Esophagus (tissue), 2 donors: Measurements from ENCODE around the gene LRRC75A. TPM values are rescaled to one million over a fixed set of nuclear protein-coding genes. Genes with fewer than 3 reads are reported as not detected.
A peak's percentile ranks its signal among the peaks of the same experiment; 100 is the strongest.
"Not testable (repeated sequence)": the region's sequence is repeated elsewhere in the genome, so short reads cannot be mapped to it uniquely, and the experiment has no call there.

Source experiments
- H3K27ac ChIP-seq, 2 donors: one replicate each; pipeline ENCODE4 v1.5.1; 2013; ENCODE audit warnings: low read depth in 2 of 2, mild to moderate bottlenecking in 2 of 2, inconsistent platforms in 1 of 2, low read length in 1 of 2, moderate library complexity in 1 of 2
- H3K27me3 ChIP-seq, 2 donors: one replicate each; pipeline ENCODE4 v1.6.1; 2013; ENCODE audit warnings: low read length in 2 of 2, control low read depth in 1 of 2, mild to moderate bottlenecking in 1 of 2; ENCODE audit not compliant: insufficient read depth in 2 of 2, control insufficient read depth in 1 of 2
- H3K36me3 ChIP-seq, 2 donors: one replicate each; pipeline ENCODE4 v1.6.1; 2013; ENCODE audit warnings: low read length in 1 of 2; ENCODE audit not compliant: control insufficient read depth in 2 of 2, insufficient read depth in 2 of 2
- H3K4me1 ChIP-seq, 2 donors: one replicate each; pipeline ENCODE4 v1.6.1; 2013; ENCODE audit warnings: low read length in 1 of 2; ENCODE audit not compliant: control insufficient read depth in 2 of 2, insufficient read depth in 2 of 2
- H3K4me3 ChIP-seq, 2 donors: one replicate each; pipeline ENCODE4 v1.5.1; 2013; ENCODE audit warnings: low read length in 2 of 2, mild to moderate bottlenecking in 2 of 2, low read depth in 1 of 2, moderate library complexity in 1 of 2
- H3K9me3 ChIP-seq, 2 donors: one replicate each; pipeline ENCODE4 v1.6.1; 2013; ENCODE audit warnings: mild to moderate bottlenecking in 2 of 2, low read depth in 1 of 2, low read length in 1 of 2, moderate library complexity in 1 of 2; ENCODE audit not compliant: control insufficient read depth in 2 of 2, insufficient read depth in 1 of 2
- WGBS, 2 donors: extraction: QIAGEN DNeasy Blood & Tissue Kit; methylation state at CpG; one replicate each; pipeline ENCODE4 v1.1.7; 2013; 5-methylcytosine and 5-hydroxymethylcytosine counted together
- polyA plus RNA-seq, 2 donors: library from polyadenylated mRNA; stranded (reverse); fragments of 200-250 nt; gene quantifications; one replicate each; pipeline ENCODE4 v1.2.3, GENCODE V29; 2013
- donor health status: healthy with polysubstance abuse.
- donor health status: Bipolar disorder and iron deficiency.

LRRC75A gene
- polyA plus RNA-seq, 2 donors, result 0.53 to 0.65 TPM

DNA sequence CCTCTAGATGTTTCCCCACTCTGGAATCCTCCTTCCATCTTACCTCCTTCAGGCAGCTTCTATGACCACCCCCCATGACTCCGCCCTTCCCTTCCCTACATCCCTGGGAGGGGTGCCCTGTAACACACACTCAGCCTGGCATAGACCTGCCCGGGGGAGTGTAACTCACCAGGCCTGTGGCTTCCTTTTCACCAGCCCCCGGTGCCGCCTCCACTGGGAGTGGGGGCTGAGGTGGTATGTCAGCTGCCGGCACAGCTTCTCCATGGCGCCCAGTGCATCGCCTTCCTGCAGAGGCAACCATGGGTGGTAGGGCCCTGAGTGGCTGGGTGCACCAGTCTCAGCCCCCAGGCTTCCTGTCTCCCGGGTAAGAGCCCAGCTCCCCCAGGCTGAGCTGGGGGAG is 44.3 kb downstream of the LRRC75A start:
- Histone ChIP-seq H3K9me3 (no peaks in the 10 kb centered on the region), H3K27me3 (no peaks in the 10 kb centered on the region), H3K4me3 (no peak overlapping the region), H3K4me1 (peaks cover 5 to 15% of the 10 kb centered on the region in 2 donors), H3K36me3 (peaks cover 20 to 21% of the 10 kb centered on the region in 2 donors), H3K27ac (no peak overlapping the region)
- WGBS, 2 donors, result 80 to 82% methylated on average over 8 of the region's 8 CpGs

DNA sequence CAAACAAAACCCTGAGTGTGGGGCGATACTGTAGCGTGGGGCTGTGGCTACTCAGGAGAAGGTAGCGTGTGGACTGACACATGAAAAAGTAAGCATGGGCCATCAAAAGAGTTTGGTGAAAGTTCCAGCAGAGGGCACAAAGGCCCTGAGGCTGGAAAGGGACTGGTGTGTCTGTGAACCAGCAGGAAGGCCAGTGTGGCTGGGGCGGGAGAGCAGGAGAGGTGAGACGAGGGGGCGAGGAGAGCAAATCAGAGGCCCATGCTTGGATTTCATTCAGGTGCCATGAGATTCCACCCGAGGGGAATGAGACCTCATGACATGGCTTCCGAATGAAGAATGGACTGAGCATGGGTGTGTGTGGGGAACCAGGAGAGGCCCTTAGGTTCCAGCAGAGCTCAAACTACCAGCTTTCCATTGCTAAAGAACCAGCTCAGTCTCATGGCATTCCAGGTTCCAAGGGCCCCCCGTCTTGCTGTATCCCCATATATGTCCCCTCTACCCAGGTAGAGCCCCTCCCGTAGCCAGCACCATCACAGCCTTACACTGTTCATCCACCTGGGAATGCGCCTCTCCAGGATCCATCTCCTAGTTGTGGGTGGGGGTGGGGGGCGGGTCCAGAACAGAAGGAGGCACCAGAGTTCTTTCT is 45.5 kb downstream of the LRRC75A start:
- peaks cover 8 to 15% of the 10 kb centered on the region in 2 donors for H3K4me1 ChIP-seq
- H3K27me3 ChIP-seq, result no peaks in the 10 kb centered on the region
- WGBS, 2 donors, result 85 to 87% methylated on average over 12 of the region's 12 CpGs
- no peak overlapping the region for H3K4me3 ChIP-seq
- peaks cover 28 to 30% of the 10 kb centered on the region in 2 donors for H3K36me3 ChIP-seq
- no peaks in the 10 kb centered on the region for H3K9me3 ChIP-seq
- H3K27ac ChIP-seq, result no peak overlapping the region

DNA sequence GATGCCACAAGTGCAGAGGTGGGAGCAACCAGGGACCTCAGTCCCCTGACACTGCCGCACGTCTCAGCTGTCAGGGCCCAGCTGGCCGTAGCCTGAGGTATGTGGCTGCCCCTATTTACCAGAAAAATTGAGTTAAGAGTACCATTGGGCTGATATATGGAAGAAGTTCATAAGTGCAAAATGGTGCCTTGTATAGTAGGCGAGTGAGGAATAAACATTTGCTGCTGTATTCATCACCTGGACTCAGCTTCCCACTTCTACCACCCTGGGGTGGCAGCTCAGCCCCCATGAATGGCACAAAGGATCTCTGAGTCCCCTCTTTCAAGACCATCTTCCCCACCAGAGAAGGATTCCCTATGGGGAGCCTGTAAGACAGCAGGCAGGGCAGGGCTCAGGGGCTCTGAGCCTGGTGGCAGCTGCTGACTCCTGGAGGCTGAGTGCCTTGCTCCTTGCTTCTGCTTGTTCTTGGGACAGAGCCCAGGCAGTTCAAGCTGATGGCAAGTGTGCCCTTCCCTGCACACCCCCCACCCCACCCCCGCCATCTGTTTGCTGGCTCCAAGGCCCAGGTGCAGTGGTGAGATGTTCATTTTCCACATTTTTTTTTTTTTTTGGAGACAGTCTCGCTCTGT is 47.6 kb downstream of the LRRC75A start:
- 80 to 86% methylated on average over 6 of the region's 6 CpGs for WGBS, 2 donors
- Histone ChIP-seq H3K36me3 (peaks cover 31 to 33% of the 10 kb centered on the region in 2 donors), H3K9me3 (no peaks in the 10 kb centered on the region), H3K27ac (peak overlapping the region in 1 of 2 donors; percentile 14), H3K4me3 (no peak overlapping the region), H3K4me1 (peaks cover 8 to 15% of the 10 kb centered on the region in 2 donors), H3K27me3 (no peaks in the 10 kb centered on the region)

DNA sequence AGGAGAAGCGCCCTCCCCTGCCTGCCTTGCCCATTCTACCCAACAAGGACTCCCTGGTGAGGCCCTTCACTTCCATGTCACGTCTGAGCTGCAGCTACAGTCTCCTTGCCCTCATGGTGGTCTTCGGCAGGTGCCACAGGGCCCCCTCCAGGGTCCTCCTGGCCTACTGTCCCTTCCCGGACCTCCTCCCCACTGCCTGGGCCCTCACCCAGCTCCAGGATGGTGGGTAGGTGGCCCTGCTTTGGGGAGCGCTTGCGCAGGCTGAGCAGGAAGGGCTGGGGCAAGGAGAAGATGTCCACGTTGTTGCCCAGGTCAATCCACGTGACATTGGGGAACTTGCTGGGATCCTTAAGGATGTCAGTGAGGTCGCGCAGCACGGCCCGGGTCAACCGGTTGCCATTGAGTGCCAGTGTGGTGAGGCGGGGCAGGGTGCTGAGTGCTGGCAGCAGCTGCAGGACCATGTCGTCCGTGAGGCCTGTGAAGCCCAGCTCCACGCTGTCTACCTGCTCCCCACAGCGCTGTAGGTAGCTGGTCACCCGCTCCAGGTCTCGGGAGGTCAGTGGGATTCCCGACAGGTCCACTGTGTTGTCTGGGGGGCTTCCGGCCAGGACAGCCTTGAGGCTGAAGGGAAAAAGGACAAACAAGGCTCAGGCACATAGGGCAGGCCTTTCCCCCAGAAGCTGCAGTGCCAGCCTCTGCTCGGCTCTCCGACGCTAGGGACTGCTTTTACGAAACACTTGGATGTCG is 48.3 kb downstream of the LRRC75A start:
- Histone ChIP-seq H3K9me3 (no peaks in the 10 kb centered on the region), H3K36me3 (peaks cover 26 to 33% of the 10 kb centered on the region in 2 donors), H3K4me1 (peaks cover 8 to 15% of the 10 kb centered on the region in 2 donors), H3K27ac (peak overlapping the region in 1 of 2 donors; percentile 14), H3K27me3 (no peaks in the 10 kb centered on the region), H3K4me3 (no peak overlapping the region)
- 81 to 82% methylated on average over 27 of the region's 27 CpGs for WGBS, 2 donors

DNA sequence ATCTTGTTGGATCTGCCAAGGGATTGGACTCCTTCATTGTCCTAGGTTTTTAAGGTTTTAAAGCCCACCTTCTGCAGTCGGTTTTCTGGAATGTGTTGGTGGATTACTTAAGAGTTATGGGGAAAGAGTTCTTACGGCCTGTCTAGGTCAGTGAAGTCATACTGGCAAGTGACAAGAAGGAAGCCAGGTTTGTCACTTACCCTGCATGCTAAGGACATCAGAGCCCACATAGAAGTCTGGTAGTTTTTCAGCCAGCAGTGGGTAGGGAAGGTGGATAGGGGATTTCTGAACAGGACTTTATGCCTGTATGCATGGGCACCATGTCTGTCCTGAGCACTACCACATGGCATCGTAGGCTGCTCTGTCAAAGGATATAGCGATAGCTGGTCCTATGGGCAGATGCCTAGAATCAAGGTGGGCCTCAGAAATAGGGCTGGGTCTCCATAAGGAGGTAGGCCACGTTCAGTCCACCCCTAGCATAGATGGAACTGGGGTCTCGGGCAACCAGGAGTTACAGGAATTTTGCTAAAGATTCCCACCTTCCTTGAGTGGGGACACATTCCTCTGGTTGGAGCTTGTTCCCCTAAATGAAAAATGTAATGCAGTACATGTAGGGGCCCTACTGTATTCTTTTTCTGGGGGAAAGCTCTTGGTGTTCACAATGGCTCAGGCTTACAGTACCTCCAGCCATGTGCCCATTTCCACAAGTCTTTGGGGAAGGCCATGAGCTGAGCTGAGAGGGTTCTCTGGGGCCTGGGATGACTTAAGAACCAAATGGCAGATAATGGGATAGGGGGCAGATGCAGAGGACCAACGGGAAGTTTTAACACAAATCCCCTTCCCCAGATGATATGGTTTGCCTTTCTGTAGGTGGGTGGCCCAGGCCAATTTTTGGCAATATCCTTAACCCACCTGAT is 49.1 kb downstream of the LRRC75A start:
- H3K36me3 ChIP-seq, result peaks cover 23 to 33% of the 10 kb centered on the region in 2 donors
- H3K27ac ChIP-seq, result peak overlapping the region in 1 of 2 donors; percentile 55
- H3K4me1 ChIP-seq, result peaks cover 9 to 12% of the 10 kb centered on the region in 2 donors
- no peak overlapping the region for H3K4me3 ChIP-seq
- no peaks in the 10 kb centered on the region for H3K9me3 ChIP-seq
- 73 to 75% methylated on average over 7 of the region's 7 CpGs for WGBS, 2 donors
- no peaks in the 10 kb centered on the region for H3K27me3 ChIP-seq

DNA sequence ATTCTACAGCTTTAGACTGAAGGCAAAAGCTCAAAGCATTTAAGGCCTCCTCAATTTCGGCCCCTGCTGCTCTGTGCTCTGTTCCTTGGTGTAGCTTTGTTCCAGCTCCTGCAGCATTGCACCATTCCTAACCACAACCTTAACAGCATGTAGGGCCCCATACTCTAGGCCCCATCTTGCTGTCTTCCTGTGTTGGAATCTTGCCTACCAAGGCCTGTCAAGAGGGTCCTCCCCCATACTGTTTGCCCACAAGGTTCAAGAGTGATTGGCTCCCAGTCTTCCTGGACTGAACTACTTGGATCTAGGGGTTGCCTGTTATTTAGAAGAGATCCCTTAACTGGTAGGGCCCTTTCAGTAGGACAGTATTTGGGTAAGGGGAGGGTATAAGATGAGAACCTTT is 49.9 kb downstream of the LRRC75A start:
- Histone ChIP-seq H3K9me3 (no peaks in the 10 kb centered on the region), H3K4me1 (peaks cover 9 to 10% of the 10 kb centered on the region in 2 donors), H3K27me3 (no peaks in the 10 kb centered on the region), H3K27ac (peak overlapping the region in 1 of 2 donors; percentile 55), H3K36me3 (peaks cover 23 to 33% of the 10 kb centered on the region in 2 donors), H3K4me3 (no peak overlapping the region)
- WGBS, 2 donors, result 85 to 95% methylated on average over 1 of the region's 1 CpG

DNA sequence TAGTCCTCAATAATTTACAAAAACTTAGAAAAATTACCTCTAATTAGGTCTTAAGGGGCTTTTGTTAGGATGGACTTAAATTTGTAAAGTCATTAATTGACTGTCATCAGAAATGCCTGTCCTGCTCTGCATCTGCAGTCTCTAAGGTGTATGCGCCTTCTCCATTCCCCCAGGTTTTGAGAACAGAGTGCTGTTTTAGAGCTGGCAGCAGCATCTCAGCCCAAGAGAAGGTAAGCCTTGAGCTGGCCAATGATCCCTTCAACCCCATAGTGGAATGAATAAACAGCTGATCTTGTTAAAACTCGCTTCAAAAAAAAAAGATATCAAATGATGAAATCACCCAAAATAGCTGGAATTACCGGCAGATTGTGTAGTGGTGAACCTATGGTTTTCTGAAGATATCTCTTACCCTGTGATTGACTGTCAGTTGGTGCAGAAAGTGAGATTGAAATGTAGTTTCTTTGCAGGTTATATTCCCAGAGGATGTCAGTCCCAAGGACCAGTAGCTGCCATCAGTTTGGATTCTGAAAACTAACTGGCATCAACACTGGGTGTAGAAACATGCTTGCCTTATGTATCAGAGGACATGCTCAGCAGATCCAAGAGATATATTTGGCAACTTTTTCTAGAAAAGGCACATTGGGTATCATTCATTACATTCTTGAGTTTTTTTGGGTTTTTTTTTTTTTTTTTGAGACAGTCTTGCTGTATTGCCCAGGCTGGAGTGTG is 50.9 kb downstream of the LRRC75A start:
- H3K4me1 ChIP-seq, result peaks cover 9 to 10% of the 10 kb centered on the region in 2 donors
- H3K9me3 ChIP-seq, result no peaks in the 10 kb centered on the region
- 51 to 61% methylated on average over 3 of the region's 3 CpGs for WGBS, 2 donors
- peak overlapping the region in 1 of 2 donors; percentile 76 for H3K4me3 ChIP-seq
- peaks cover 20 to 29% of the 10 kb centered on the region in 2 donors for H3K36me3 ChIP-seq
- no peaks in the 10 kb centered on the region for H3K27me3 ChIP-seq
- no peak overlapping the region for H3K27ac ChIP-seq

DNA sequence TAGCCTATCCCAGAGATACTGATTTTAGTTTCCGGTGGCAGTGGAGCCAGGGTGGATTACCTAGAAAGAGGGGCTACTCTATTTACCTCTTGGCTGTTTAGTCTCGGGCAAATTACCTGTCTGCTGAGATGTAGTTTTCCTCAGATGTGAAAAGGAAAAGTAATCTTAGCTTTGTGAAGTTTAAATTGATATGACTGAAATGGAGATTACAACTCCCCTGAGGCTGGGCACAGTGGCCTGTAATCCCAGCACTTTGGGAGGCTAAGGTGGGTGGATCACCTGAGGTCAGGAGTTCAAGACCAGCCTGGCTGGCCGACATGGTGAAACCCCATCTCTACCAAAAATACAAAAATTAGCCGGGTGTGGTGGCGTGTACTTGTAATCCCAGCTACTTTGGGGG is 51.6 kb downstream of the LRRC75A start:
- not testable (repeated sequence) for H3K4me1 ChIP-seq, H3K27me3 ChIP-seq, H3K9me3 ChIP-seq
- peak overlapping the region; percentile 76 to 78 for H3K4me3 ChIP-seq
- H3K36me3 ChIP-seq, result peaks cover 20 to 27% of the 10 kb centered on the region in 2 donors
- H3K27ac ChIP-seq, result peak overlapping the region in 1 of 2 donors; percentile 65
- 40 to 44% methylated on average over 5 of the region's 5 CpGs for WGBS, 2 donors
